Bronchial epithelial cell (primary cell): Measurements from ENCODE around the gene NFU1. TPM values are rescaled to one million over a fixed set of nuclear protein-coding genes. Genes with fewer than 3 reads are reported as not detected.

ENCODE experiments used
- DNase-seq: peaks from one replicate; pipeline ENCODE4 v3.0.0-alpha.2; 2010; ENCODE audit warnings: low read depth
- FAIRE-seq: peaks from 2 replicates; lab custom pipeline; 2011; peaks lifted over from hg19 to GRCh38; lab: Jason Lieb, UNC
- H3K27me3 ChIP-seq: 2 replicates; pipeline ENCODE4 v1.5.1; 2011; ENCODE audit warnings: low read length; ENCODE audit not compliant: control insufficient read depth, insufficient read depth
- H3K36me3 ChIP-seq: 2 replicates; pipeline ENCODE4 v1.5.1; 2011; ENCODE audit warnings: low read length; ENCODE audit not compliant: control insufficient read depth, insufficient read depth
- H3K4me3 ChIP-seq: 2 replicates; pipeline ENCODE4 v1.5.1; 2011; ENCODE audit warnings: mild to moderate bottlenecking, low read depth, low read length, control low read depth
- total RNA-seq: library from RNA; depleted of rRNA; stranded (reverse); fragments of >200 nt; gene quantifications from 2 replicates; pipeline ENCODE4 v1.2.1, GENCODE V29; 2014
- TF ChIP-seq, protein P1 (sequence below): IDR thresholded peaks from 2 replicates; pipeline ENCODE4 v1.5.1; 2011; ENCODE audit warnings: mild to moderate bottlenecking, moderate library complexity, low read length, control low read depth, inconsistent platforms; ENCODE audit not compliant: insufficient read depth, severe bottlenecking

NFU1 gene
- total RNA-seq, 1 donor from 2014 or later, result 23.7 TPM

DNA sequence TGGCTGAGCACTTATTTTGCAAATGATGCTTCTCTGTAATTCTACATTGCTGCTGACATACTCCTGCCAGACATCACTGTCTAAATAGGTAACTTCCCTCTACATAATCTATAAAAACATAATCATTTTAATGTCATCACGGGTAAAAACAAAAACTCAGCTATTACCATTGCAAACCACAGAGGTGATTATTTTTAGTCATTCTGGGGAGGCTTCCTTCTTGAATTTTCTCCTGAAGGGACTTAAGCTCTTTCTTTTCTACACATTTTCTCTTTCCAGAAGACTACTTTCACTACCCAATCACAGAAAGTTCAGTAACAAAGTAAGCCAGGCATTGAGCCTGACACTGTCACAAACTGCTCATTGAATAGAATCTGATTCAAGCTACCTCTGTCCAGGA is 40.4 kb upstream of the NFU1 start:
- H3K36me3 ChIP-seq, result peaks cover 2% of the 10 kb centered on the region
- H3K4me3 ChIP-seq, result no peak overlapping the region
- H3K27me3 ChIP-seq, result no peaks in the 10 kb centered on the region
- FAIRE-seq (no peak), DNase-seq (no peak)
- TF ChIP-seq, protein P1, sequence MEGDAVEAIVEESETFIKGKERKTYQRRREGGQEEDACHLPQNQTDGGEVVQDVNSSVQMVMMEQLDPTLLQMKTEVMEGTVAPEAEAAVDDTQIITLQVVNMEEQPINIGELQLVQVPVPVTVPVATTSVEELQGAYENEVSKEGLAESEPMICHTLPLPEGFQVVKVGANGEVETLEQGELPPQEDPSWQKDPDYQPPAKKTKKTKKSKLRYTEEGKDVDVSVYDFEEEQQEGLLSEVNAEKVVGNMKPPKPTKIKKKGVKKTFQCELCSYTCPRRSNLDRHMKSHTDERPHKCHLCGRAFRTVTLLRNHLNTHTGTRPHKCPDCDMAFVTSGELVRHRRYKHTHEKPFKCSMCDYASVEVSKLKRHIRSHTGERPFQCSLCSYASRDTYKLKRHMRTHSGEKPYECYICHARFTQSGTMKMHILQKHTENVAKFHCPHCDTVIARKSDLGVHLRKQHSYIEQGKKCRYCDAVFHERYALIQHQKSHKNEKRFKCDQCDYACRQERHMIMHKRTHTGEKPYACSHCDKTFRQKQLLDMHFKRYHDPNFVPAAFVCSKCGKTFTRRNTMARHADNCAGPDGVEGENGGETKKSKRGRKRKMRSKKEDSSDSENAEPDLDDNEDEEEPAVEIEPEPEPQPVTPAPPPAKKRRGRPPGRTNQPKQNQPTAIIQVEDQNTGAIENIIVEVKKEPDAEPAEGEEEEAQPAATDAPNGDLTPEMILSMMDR, result no peak

DNA sequence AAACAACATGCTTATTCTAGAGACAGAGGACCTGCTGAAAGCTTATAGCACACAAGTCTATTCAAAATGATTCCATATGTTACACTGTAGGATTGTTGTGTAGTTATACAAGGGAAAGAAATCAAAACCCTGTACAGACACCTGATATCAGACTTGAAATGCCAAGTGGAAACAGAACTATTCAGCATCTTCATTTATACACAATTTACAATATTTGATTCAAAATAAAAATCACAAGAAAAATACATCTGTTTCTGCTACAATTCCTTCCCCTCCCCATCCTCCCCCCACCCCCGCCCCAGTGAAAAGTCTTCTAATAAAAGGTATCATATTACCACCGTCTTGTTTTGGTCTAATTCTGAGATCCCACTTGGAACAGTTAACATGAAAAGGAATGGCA is 37.5 kb upstream of the NFU1 start:
- H3K36me3 ChIP-seq, result no peaks in the 10 kb centered on the region
- no peak for DNase-seq
- no peak overlapping the region for H3K4me3 ChIP-seq
- no peaks in the 10 kb centered on the region for H3K27me3 ChIP-seq
- TF ChIP-seq, protein P1, result no peak
- FAIRE-seq, result no peak

DNA sequence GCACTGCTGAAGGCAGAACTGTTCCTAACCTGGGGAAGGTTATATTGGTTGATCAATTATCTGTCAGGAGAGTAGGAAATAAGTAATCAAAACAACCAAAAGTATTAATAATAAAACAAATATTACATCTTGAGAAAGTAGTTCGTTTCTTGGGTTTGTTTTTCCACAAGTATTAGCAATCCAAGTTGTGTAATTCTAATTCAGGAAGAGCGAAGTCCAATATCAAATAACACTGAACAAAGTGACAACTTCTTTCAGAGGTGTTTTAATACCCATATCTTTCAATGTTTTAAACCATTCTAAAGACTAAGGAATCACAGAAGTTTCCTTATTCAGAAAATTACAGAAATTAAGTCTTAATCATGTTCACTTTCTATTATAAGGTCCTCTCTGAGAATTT is 34.6 kb upstream of the NFU1 start:
- FAIRE-seq, result no peak
- DNase-seq, result no peak
- Histone ChIP-seq H3K4me3 (no peak overlapping the region), H3K27me3 (no peaks in the 10 kb centered on the region), H3K36me3 (no peaks in the 10 kb centered on the region)
- TF ChIP-seq, protein P1, result no peak

DNA sequence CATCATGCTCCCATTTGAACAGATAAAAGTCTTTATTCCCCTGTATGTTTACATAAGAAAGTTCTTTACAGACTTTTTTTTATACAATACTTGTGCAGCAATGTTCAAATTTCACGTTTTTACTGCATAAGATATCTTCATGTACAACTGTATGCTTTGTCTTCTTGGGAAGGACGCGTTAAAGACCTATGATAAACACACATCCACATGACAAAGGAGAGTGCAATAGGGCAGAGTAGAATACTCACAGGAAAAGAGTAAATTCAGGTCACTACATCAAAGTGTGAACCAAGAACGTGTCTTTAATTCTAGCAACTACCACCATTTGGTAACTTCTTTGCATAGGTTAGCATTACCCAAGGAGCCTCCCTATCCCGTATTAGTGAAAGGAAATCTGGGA is 33.7 kb upstream of the NFU1 start:
- DNase-seq (no peak), FAIRE-seq (no peak)
- Histone ChIP-seq H3K36me3 (peaks cover 4% of the 10 kb centered on the region), H3K4me3 (no peak overlapping the region), H3K27me3 (no peaks in the 10 kb centered on the region)
- TF ChIP-seq, protein P1, result no peak

DNA sequence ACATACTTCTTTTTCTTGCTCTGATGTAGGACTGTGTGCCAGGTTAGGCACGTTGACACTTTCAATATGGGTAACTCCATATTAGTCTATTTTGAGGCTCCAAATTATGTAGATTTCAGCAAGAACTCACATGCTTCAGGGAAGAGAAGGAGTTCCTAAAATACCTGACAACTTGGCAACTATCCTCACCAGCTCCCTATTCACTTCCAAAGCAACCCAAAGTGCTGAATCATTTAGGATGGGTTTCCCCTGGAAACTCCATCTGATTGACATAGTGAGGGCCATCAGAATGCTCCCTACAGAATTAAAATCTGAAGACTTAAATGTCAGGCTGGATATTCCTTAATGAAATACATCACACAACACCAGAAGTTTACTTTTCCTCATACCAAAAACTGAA is 32.5 kb upstream of the NFU1 start:
- TF ChIP-seq, protein P1, result no peak
- Histone ChIP-seq H3K4me3 (no peak overlapping the region), H3K36me3 (peaks cover 6% of the 10 kb centered on the region), H3K27me3 (no peaks in the 10 kb centered on the region)
- DNase-seq (peak; percentile 70), FAIRE-seq (peak; percentile 89)

DNA sequence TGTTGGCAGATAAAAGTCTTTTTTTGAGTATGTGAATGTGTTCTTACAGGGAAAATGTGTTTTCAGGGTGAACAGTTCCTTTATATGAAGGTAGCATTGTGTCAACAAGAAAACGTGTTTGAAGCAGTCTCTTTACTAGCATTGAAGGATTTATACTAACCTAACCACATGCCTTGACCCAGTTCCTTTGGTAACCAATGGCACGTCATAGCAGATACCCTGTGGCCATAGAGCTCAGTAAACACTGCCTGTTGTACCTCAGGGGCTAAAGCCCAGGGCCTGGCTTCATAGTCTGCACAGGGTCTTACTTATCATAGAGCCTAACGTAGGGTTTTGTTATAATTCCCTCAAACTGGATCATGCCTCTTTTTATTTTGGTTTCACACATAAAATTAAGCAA is 32.1 kb upstream of the NFU1 start:
- no peaks in the 10 kb centered on the region for H3K27me3 ChIP-seq
- peak; percentile 43 for DNase-seq
- H3K4me3 ChIP-seq, result no peak overlapping the region
- H3K36me3 ChIP-seq, result peaks cover 6% of the 10 kb centered on the region
- TF ChIP-seq, protein P1, result no peak
- FAIRE-seq, result no peak
